H1 (cell line): ENCODE results near the gene UBTD2. TPM values are rescaled to one million over a fixed set of nuclear protein-coding genes. Genes with fewer than 3 reads are reported as not detected.

Source experiments
- CTCF ChIA-PET: fragments of 300-600 bp; sonication (Branson Sonifier 250); formaldehyde crosslinking; loops from one replicate; lab custom pipeline; 2021; ENCODE audit not compliant: partially characterized antibody; lab: Charles Lee
- POLR2A ChIA-PET: fragments of 300-600 bp; sonication (Branson Sonifier 250); formaldehyde crosslinking; loops from one replicate; lab custom pipeline; 2021; ENCODE audit warnings: inconsistent platforms; ENCODE audit not compliant: partially characterized antibody; lab: Charles Lee
- DNase-seq, 2 experiments: peaks; one replicate each; pipeline versions ENCODE4 v3.0.0 to v3.0.0-alpha.2; 2010 to 2022; ENCODE audit warnings: low spot score in 2 of 2, low read depth in 1 of 2, mixed read lengths in 1 of 2
- FAIRE-seq: peaks from 2 replicates; lab custom pipeline; 2011; peaks lifted over from hg19 to GRCh38; lab: Jason Lieb, UNC
- H2AFZ ChIP-seq: 2 replicates; pipeline ENCODE4 v1.8.1; 2012; ENCODE audit warnings: low read length, inconsistent platforms
- H2AK5ac ChIP-seq: 2 replicates; pipeline ENCODE4 v1.6.1; 2013; ENCODE audit warnings: low read depth, low read length
- H2BK120ac ChIP-seq: replicated peaks from 2 replicates; pipeline ENCODE3; 2013; ENCODE audit warnings: low read depth, low read length, inconsistent platforms
- H2BK12ac ChIP-seq: 2 replicates; pipeline ENCODE4 v1.6.1; 2013; ENCODE audit warnings: low read depth, low read length
- H2BK15ac ChIP-seq: 2 replicates; pipeline ENCODE4 v1.6.1; 2013; ENCODE audit warnings: low read length
- H2BK20ac ChIP-seq: 2 replicates; pipeline ENCODE4 v1.6.1; 2013; ENCODE audit warnings: low read length
- H2BK5ac ChIP-seq: 2 replicates; pipeline ENCODE4 v1.6.1; 2013; ENCODE audit warnings: low read depth, low read length
- H3K14ac ChIP-seq: 2 replicates; pipeline ENCODE4 v1.6.1; 2013; ENCODE audit warnings: inconsistent platforms; ENCODE audit not compliant: insufficient read length
- H3K18ac ChIP-seq: 2 replicates; pipeline ENCODE4 v1.6.1; 2013; ENCODE audit warnings: low read length; ENCODE audit errors: extremely low read depth
- H3K23ac ChIP-seq: 2 replicates; pipeline ENCODE4 v1.6.1; 2013; ENCODE audit warnings: inconsistent platforms; ENCODE audit not compliant: insufficient read length
- H3K23me2 ChIP-seq: 2 replicates; pipeline ENCODE4 v1.6.1; 2013; ENCODE audit warnings: low read depth, low read length
- H3K27ac ChIP-seq: 2 replicates; pipeline ENCODE4 v1.6.1; 2011; ENCODE audit warnings: low read depth, low read length, inconsistent platforms
- H3K27me3 ChIP-seq, 4 experiments: replicated peaks in 1 of 4; 1 replicate in 1 of 4; 2 replicates in 3 of 4; pipeline versions ENCODE4 v1.6.1 to v1.8.1; 2011 to 2013; ENCODE audit warnings: low read length in 3 of 4, mild to moderate bottlenecking in 3 of 4, inconsistent platforms in 2 of 4, mixed read lengths in 2 of 4, moderate library complexity in 1 of 4; ENCODE audit not compliant: control insufficient read depth in 3 of 4, insufficient read depth in 3 of 4; ENCODE audit errors: extremely low read depth in 1 of 4
- H3K36me3 ChIP-seq, 4 experiments: 2 replicates each; pipeline versions ENCODE4 v1.6.1 to v1.8.1; 2011 to 2013; ENCODE audit warnings: mild to moderate bottlenecking in 4 of 4, low read length in 3 of 4, moderate library complexity in 2 of 4, control low read depth in 1 of 4, inconsistent platforms in 1 of 4; ENCODE audit not compliant: insufficient read depth in 4 of 4, control insufficient read depth in 2 of 4
- H3K4ac ChIP-seq: replicated peaks from 2 replicates; pipeline ENCODE3; 2013; ENCODE audit warnings: low read length, low read depth, mixed read lengths, inconsistent platforms; ENCODE audit not compliant: insufficient read length
- H3K4me1 ChIP-seq, 4 experiments: replicated peaks in 1 of 4; 1 replicate in 1 of 4; 2 replicates in 3 of 4; pipeline versions ENCODE4 v1.6.1 to v1.8.1; 2011 to 2013; ENCODE audit warnings: low read length in 3 of 4, inconsistent platforms in 2 of 4, mixed read lengths in 1 of 4; ENCODE audit not compliant: insufficient read depth in 4 of 4, control insufficient read depth in 3 of 4
- H3K4me2 ChIP-seq, 2 experiments: 2 replicates each; pipeline versions ENCODE4 v1.6.1 to v1.8.1; 2011 to 2013; ENCODE audit warnings: low read depth in 2 of 2, low read length in 2 of 2, control low read depth in 1 of 2, inconsistent platforms in 1 of 2, mild to moderate bottlenecking in 1 of 2; ENCODE audit not compliant: insufficient read depth in 1 of 2
- H3K4me3 ChIP-seq, 4 experiments: fragments of 200-600, 300-600 bp in 1 of 4; sonication (generic), shearing (Covaris generic), sonication (Bioruptor Twin) in 1 of 4; 2 replicates each; pipeline versions ENCODE4 v1.5.1 to v1.8.1; 2011 to 2016; ENCODE audit warnings: low read length in 4 of 4, low read depth in 3 of 4, control low read depth in 2 of 4, inconsistent platforms in 2 of 4, mild to moderate bottlenecking in 2 of 4, mixed read lengths in 1 of 4, moderate library complexity in 1 of 4; ENCODE audit not compliant: insufficient read depth in 2 of 4; ENCODE audit errors: extremely low read depth in 1 of 4
- H3K56ac ChIP-seq: replicated peaks from 2 replicates; pipeline ENCODE3; 2013; ENCODE audit warnings: low read depth, mild to moderate bottlenecking, mixed read lengths, low read length, inconsistent platforms; ENCODE audit not compliant: insufficient read length
- H3K79me1 ChIP-seq: 2 replicates; pipeline ENCODE4 v1.6.1; 2013; ENCODE audit warnings: low read depth, low read length, control low read depth
- H3K79me2 ChIP-seq, 2 experiments: 2 replicates each; pipeline versions ENCODE4 v1.6.1 to v1.8.1; 2012 to 2013; ENCODE audit warnings: low read length in 2 of 2, mild to moderate bottlenecking in 2 of 2, inconsistent platforms in 1 of 2; ENCODE audit not compliant: insufficient read depth in 2 of 2, control insufficient read depth in 1 of 2
- H3K9ac ChIP-seq, 4 experiments: replicated peaks in 1 of 4; 1 replicate in 1 of 4; 2 replicates in 3 of 4; pipeline versions ENCODE4 v1.6.1 to v1.8.1; 2011 to 2013; ENCODE audit warnings: low read depth in 3 of 4, low read length in 3 of 4, control low read depth in 2 of 4, mild to moderate bottlenecking in 2 of 4, moderate library complexity in 2 of 4, inconsistent platforms in 1 of 4; ENCODE audit errors: extremely low read depth in 1 of 4
- H3K9me3 ChIP-seq, 2 experiments: 2 replicates each; pipeline versions ENCODE4 v1.6.1 to v1.8.1; 2012 to 2013; ENCODE audit warnings: mild to moderate bottlenecking in 2 of 2, moderate library complexity in 2 of 2, control low read depth in 1 of 2, inconsistent platforms in 1 of 2, low read depth in 1 of 2, low read length in 1 of 2, mixed read lengths in 1 of 2; ENCODE audit not compliant: insufficient read depth in 2 of 2
- H4K20me1 ChIP-seq, 2 experiments: replicated peaks in 1 of 2; 2 replicates each; pipeline versions ENCODE3 to v1.8.1; 2011 to 2013; ENCODE audit warnings: inconsistent platforms in 2 of 2, low read length in 2 of 2, mild to moderate bottlenecking in 1 of 2; ENCODE audit not compliant: insufficient read depth in 2 of 2, control insufficient read depth in 1 of 2
- H4K5ac ChIP-seq: 2 replicates; pipeline ENCODE4 v1.6.1; 2013; ENCODE audit warnings: low read length, low read depth, mixed read lengths, inconsistent platforms; ENCODE audit not compliant: insufficient read length
- H4K8ac ChIP-seq: 2 replicates; pipeline ENCODE4 v1.8.0; 2013; ENCODE audit warnings: mild to moderate bottlenecking, moderate library complexity, low read length, inconsistent platforms; ENCODE audit not compliant: insufficient read depth; ENCODE audit errors: extremely low read depth
- H4K91ac ChIP-seq: replicated peaks from 2 replicates; pipeline ENCODE3; 2013; ENCODE audit warnings: low read length, mixed read lengths, inconsistent platforms; ENCODE audit not compliant: insufficient read length
- CREB1 ChIP-seq: IDR thresholded peaks from 2 replicates; pipeline ENCODE4 v1.6.1; 2012; ENCODE audit warnings: inconsistent platforms
- GABPA ChIP-seq: IDR thresholded peaks from 2 replicates; pipeline ENCODE4 v1.6.1; 2011; ENCODE audit warnings: mild to moderate bottlenecking, low read length, moderate library complexity, borderline replicate concordance; ENCODE audit not compliant: insufficient read depth
- HDAC2 ChIP-seq, 2 experiments: fragments of 300-600 bp in 1 of 2; sonication (generic) in 1 of 2; IDR thresholded peaks; 2 replicates each; pipeline ENCODE4 v1.6.1; 2011 to 2012; ENCODE audit warnings: low read depth in 2 of 2, low read length in 2 of 2, mild to moderate bottlenecking in 2 of 2, moderate library complexity in 2 of 2, borderline replicate concordance in 1 of 2, inconsistent platforms in 1 of 2
- JUN ChIP-seq: IDR thresholded peaks from 2 replicates; pipeline ENCODE4 v1.6.1; 2011; ENCODE audit warnings: low read depth, mild to moderate bottlenecking, improper control_type of control experiment, low read length
- KDM4A ChIP-seq: IDR thresholded peaks from one replicate; pipeline ENCODE4 v1.7.1; 2012; ENCODE audit warnings: low read depth, mild to moderate bottlenecking, moderate library complexity, low read length, inconsistent platforms; ENCODE audit not compliant: severe bottlenecking
- RAD21 ChIP-seq, 2 experiments: IDR thresholded peaks in 1 of 2; conservative IDR thresholded peaks in 1 of 2; 2 replicates each; pipeline ENCODE4 v1.6.1; 2011; ENCODE audit warnings: low read depth in 2 of 2, low read length in 2 of 2, improper control_type of control experiment in 1 of 2, inconsistent platforms in 1 of 2, mild to moderate bottlenecking in 1 of 2, moderate library complexity in 1 of 2
- TBP ChIP-seq: IDR thresholded peaks from 2 replicates; pipeline ENCODE4 v1.6.1; 2011; ENCODE audit warnings: low read depth, low read length, improper control_type of control experiment
- WGBS, 2 experiments: shearing (Covaris generic) in 1 of 2; methylation state at CpG; one replicate each; pipeline versions ENCODE4 v1.1.6 to v1.1.7; 2013 to 2015; ENCODE audit warnings: low lambda C conversion rate in 2 of 2, mixed read lengths in 2 of 2, inconsistent platforms in 1 of 2, low coverage in 1 of 2, missing lambda C conversion rate in 1 of 2; ENCODE audit not compliant: insufficient replicate concordance in 2 of 2, insufficient coverage in 1 of 2, insufficient read length in 1 of 2; ENCODE audit errors: extremely low coverage in 1 of 2, missing lambda C conversion rate in 1 of 2; 5-methylcytosine and 5-hydroxymethylcytosine counted together
- polyA plus RNA-seq, 7 experiments: library from polyadenylated mRNA; depleted of rRNA in 3 of 7; stranded (reverse) in 5 of 7; unstranded in 2 of 7; fragments of >200 nt in 5 of 7; fragments of 200-250 nt in 2 of 7; gene quantifications; 1 replicate in 5 of 7; 2 replicates in 1 of 7; 4 replicates in 1 of 7; pipeline versions ENCODE4 v1.2.1 to v1.2.3, GENCODE V29; 2011 to 2013; ENCODE audit warnings: missing spikeins in 2 of 7, mixed read lengths in 2 of 7
- total RNA-seq: library from RNA; stranded (reverse); fragmentation: NEBNext Ultra II Directional; extraction: Animal tissue kit (Norgen Biotek cat#: 25700); gene quantifications from 2 replicates; pipeline ENCODE4 v1.2.1, GENCODE V29; 2021

UBTD2 gene
- total and polyA plus RNA-seq, 2 of the 8 experiments (the other 6 are each of a cell fraction or from before 2014, with no cell fraction given), result 14.5 to 39.2 TPM

GRCh38 chr5:172167895-172168294 is 115.7 kb downstream of the UBTD2 start:
- H3K36me3 ChIP-seq, result no peaks in the 10 kb centered on the region
- TF ChIP-seq TBP (no peak), KDM4A (no peak), JUN (no peak), HDAC2 (IDR thresholded peaks at IDR 0.05; ENCODE audit: borderline replicate concordance in 1 of 2, low read depth in 2 of 2, low read length in 2 of 2) (no peak), CREB1 (no peak), GABPA (no peak), RAD21 (IDR thresholded peaks at IDR 0.05 in 1 of 2, conservative IDR thresholded peaks at IDR 0.05 in 1 of 2; ENCODE audit: low read depth in 2 of 2, low read length in 2 of 2) (no peak)
- no peak overlapping the region for H2BK15ac ChIP-seq
- no peak overlapping the region for H2BK5ac ChIP-seq
- H3K23ac ChIP-seq, result no peak overlapping the region
- no peaks in the 10 kb centered on the region for H4K20me1 ChIP-seq
- H3K9me3 ChIP-seq, result no peaks in the 10 kb centered on the region
- H3K79me1 ChIP-seq, result peaks cover 8% of the 10 kb centered on the region; the same call in 1 of the 2 replicates
- CTCF ChIA-PET, result interaction anchor here (1.3 to 1.8 kb wide), 2 partner anchors 16 to 19 kb away, joined by 3 to 4 read pairs; no protein-coding TSS in a partner anchor
- no peak overlapping the region for H3K27ac ChIP-seq
- no peaks in the 10 kb centered on the region; the same call in 1 of the 2 replicates for H3K23me2 ChIP-seq
- no peak overlapping the region for H3K14ac ChIP-seq
- no peak overlapping the region for H2BK20ac ChIP-seq
- no peak for DNase-seq
- H3K27me3 ChIP-seq, result no peaks in the 10 kb centered on the region
- no peak overlapping the region for H2AFZ ChIP-seq
- no peak overlapping the region for H4K8ac ChIP-seq
- H3K79me2 ChIP-seq, result no peaks in the 10 kb centered on the region
- H3K4me3 ChIP-seq, result no peak overlapping the region
- no peak for FAIRE-seq
- H3K9ac ChIP-seq, result no peak overlapping the region
- H3K4me2 ChIP-seq, result no peak overlapping the region
- H3K56ac ChIP-seq, result no peak overlapping the region
- no peak overlapping the region for H4K91ac ChIP-seq
- H3K18ac ChIP-seq, result no peak overlapping the region
- 88% methylated on average over 7 of the region's 7 CpGs; no CpG with 5 or more reads in 1 of the 2 experiments for WGBS, 2 experiments
- POLR2A ChIA-PET, result interaction anchor here (0.6 kb wide), 1 partner anchor 530 kb away, joined by 3 read pairs; no protein-coding TSS in a partner anchor
- no peak overlapping the region for H2BK12ac ChIP-seq
- no peak overlapping the region for H2AK5ac ChIP-seq
- H3K4ac ChIP-seq, result no peak overlapping the region
- no peak overlapping the region for H4K5ac ChIP-seq
- peaks cover 0 to 4% (median 3%) of the 10 kb centered on the region in 4 experiments; a peak in 3 of 7 replicates for H3K4me1 ChIP-seq
- H2BK120ac ChIP-seq, result no peak overlapping the region
